Aorta (tissue), 5 donors: ENCODE results near the gene CDC42EP4. TPM values are rescaled to one million over a fixed set of nuclear protein-coding genes. Genes with fewer than 3 reads are reported as not detected.
"Not testable (repeated sequence)": the region's sequence is repeated elsewhere in the genome, so short reads cannot be mapped to it uniquely, and the experiment has no call there.

Source experiments
- ATAC-seq: fragments of 200-7000 bp; cut with Tn5 transposase; one replicate; pipeline ENCODE4 v1.9.1; 2022; ENCODE audit warnings: moderate library complexity; ENCODE audit not compliant: low FRiP score
- DNase-seq, 2 donors: peaks; one replicate each; pipeline ENCODE4 v3.0.0-alpha.2; 2020
- H3K27ac ChIP-seq, 2 donors: one replicate each; pipeline ENCODE4 v1.5.1; 2013; ENCODE audit warnings: low read length in 2 of 2, mild to moderate bottlenecking in 2 of 2, moderate library complexity in 2 of 2, control low read depth in 1 of 2, inconsistent platforms in 1 of 2, low read depth in 1 of 2
- H3K27me3 ChIP-seq, 2 donors: one replicate each; pipeline ENCODE4 v1.6.1; 2013; ENCODE audit warnings: control low read depth in 1 of 2, low read length in 1 of 2, mild to moderate bottlenecking in 1 of 2, moderate library complexity in 1 of 2; ENCODE audit not compliant: insufficient read depth in 2 of 2, control insufficient read depth in 1 of 2
- H3K36me3 ChIP-seq, 2 donors: one replicate each; pipeline ENCODE4 v1.6.1; 2013; ENCODE audit warnings: control low read depth in 1 of 2, low read length in 1 of 2, mild to moderate bottlenecking in 1 of 2; ENCODE audit not compliant: insufficient read depth in 2 of 2, control insufficient read depth in 1 of 2
- H3K4me1 ChIP-seq, 2 donors: one replicate each; pipeline ENCODE4 v1.6.1; 2013; ENCODE audit warnings: low read length in 2 of 2, control low read depth in 1 of 2, mild to moderate bottlenecking in 1 of 2, moderate library complexity in 1 of 2; ENCODE audit not compliant: insufficient read depth in 2 of 2, control insufficient read depth in 1 of 2
- H3K4me3 ChIP-seq, 2 donors: one replicate each; pipeline ENCODE4 v1.5.1; 2013; ENCODE audit warnings: low read length in 2 of 2, control low read depth in 1 of 2, mild to moderate bottlenecking in 1 of 2
- H3K9me3 ChIP-seq: one replicate; pipeline ENCODE4 v1.6.1; 2013; ENCODE audit warnings: mild to moderate bottlenecking, low read length; ENCODE audit not compliant: control insufficient read depth
- WGBS, 2 donors: extraction: QIAGEN DNeasy Blood & Tissue Kit; methylation state at CpG; one replicate each; pipeline ENCODE4 v1.1.7; 2013; 5-methylcytosine and 5-hydroxymethylcytosine counted together
- intact Hi-C, 2 donors: fragments of 100-400 bp; cut with DNase I; formaldehyde crosslinking; loops; one replicate each; pipeline versions ENCODE4 v1.14.2 to v1.15.0; 2022
- polyA plus RNA-seq, 2 donors: library from polyadenylated mRNA; stranded (reverse); fragments of 200-250 nt; gene quantifications; one replicate each; pipeline ENCODE4 v1.2.3, GENCODE V29; 2013
- total RNA-seq, 2 donors: library from RNA; stranded (reverse); fragmentation: NEBNext Ultra II Directional; extraction: Animal tissue kit (Norgen Biotek cat#: 25700); gene quantifications; one replicate each; pipeline ENCODE4 v1.2.1, GENCODE V29; 2021
- donor health status: healthy with polysubstance abuse.
- donor health status: Bipolar disorder and iron deficiency.
- donor health status: DM: no; HTN: no; CAD: no.
- donor health status: DM: no; HTN: no; CAD: no.
- donor health status: DM: yes; HTN: yes; CAD: no.

The CDC42EP4 gene
- total and polyA plus RNA-seq, 4 donors, result 23.6 to 73.7 (median 43.3) TPM

DNA sequence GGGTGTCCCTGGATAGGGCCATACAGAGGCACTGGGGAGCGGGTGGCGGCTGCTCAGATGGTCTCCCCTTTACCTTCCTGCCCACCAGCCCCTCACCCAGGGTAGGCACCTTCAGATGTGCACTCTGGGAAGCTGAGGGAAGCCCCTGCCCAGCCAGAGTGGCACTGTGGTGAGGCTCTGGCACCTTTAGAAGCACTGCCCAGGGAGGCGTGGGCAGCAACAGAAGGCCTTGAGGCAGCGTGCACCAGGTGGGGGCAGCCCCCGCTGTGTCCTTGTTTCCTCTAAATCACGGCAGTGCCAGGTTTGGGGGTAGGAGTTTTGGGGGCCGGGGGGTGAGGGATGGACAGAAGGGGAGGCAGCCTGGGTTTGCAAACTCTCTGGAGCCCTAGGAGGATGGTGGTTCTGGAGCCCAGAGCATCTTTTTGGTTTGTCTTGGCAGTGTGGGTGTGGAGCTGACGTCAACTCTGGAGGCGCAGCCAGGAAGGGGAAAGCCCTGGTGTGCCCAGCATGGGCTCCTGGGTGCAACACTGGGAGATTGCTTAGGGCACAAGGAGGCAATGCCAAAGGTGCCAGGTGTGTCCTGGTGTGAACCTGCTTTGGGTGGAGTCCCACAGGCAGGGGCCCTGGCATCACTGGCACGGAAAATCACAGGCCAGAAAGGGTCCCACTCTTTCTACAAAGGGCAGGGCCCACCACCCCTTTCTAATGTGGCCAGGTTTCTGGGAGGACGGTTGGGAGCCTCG lies 23.1 kb upstream of the CDC42EP4 start:
- H3K4me3 ChIP-seq, result no peak overlapping the region
- no peaks in the 10 kb centered on the region for H3K36me3 ChIP-seq
- H3K4me1 ChIP-seq, result no peaks in the 10 kb centered on the region
- no peaks in the 10 kb centered on the region for H3K9me3 ChIP-seq
- DNase-seq (no peak), ATAC-seq (no peak)
- H3K27ac ChIP-seq, result no peak overlapping the region
- intact Hi-C loops, result no loop called here
- H3K27me3 ChIP-seq, result no peaks in the 10 kb centered on the region
- WGBS, 2 donors, result 23 to 31% methylated on average over 12 of the region's 12 CpGs

DNA sequence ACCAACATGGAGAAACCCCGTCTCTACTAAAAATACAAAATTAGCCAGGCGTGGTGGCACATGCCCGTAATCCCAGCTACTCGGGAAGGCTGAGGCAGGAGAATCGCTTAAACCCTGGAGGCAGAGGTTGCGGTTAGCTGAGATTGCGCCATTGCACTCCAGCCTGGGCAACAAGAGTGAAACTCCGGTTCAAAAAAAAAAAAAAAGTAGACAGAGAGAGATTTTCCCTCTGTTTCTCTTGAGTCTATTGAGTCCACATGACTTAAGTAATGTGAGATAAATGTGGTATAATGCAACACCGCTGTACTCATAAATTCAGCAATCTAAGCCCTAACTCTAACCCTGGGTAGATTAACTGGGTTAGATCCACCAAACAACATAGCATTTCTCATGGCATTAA lies 21.6 kb upstream of the CDC42EP4 start:
- H3K4me3 ChIP-seq, H3K9me3 ChIP-seq, H3K27ac ChIP-seq, intact Hi-C loops, H3K27me3 ChIP-seq, ATAC-seq, DNase-seq, H3K4me1 ChIP-seq, H3K36me3 ChIP-seq: not testable (repeated sequence)
- 86 to 87% methylated on average over 9 of the region's 9 CpGs for WGBS, 2 donors

DNA sequence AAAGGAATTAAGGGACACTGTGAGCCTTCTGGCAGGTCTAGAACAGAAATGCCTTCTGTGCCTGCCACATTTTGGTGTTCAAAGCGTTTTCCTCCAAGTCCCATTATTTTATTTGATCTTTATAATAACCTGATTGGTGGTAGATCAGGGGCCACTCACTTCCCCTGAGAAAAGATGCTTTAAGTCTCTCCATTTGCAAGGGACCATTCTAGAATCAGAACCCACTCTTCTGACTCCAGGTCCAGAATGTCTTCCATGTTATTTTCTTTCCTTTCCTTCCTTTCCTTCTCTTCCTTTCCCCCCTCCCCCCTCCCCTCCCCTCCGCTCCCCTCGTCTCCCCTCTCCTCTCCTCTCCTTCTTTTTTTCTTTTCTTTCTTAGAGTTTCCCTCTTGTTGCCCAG lies 19.3 kb upstream of the CDC42EP4 start:
- no peak for ATAC-seq
- intact Hi-C loops, result no loop called here

DNA sequence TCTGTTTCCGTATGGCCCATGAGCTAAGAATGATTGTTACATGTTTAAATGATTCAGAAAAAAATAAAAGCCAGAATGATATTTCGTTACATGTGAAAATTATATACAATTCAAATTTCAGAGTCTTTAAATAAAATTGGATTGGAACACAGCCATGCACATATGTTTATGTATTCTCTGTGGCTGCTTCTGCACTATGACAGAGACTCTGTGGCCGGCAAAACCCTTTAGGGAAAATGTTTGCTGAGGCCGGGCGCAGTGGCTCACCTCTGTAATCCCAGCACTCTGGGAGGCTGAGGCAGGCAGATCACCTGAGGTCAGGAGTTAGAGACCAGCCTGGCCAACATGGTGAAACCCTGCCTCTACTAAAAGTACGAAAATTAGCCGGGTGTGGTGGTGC lies 15.9 kb upstream of the CDC42EP4 start:
- H3K9me3 ChIP-seq, result peaks cover 1% of the 10 kb centered on the region
- H3K4me3 ChIP-seq, result no peak overlapping the region
- no peak overlapping the region for H3K27ac ChIP-seq
- no peaks in the 10 kb centered on the region for H3K36me3 ChIP-seq
- 91 to 93% methylated on average over 7 of the region's 7 CpGs for WGBS, 2 donors
- intact Hi-C loops, result no loop called here
- no peak for ATAC-seq
- no peaks in the 10 kb centered on the region for H3K27me3 ChIP-seq
- no peak for DNase-seq
- H3K4me1 ChIP-seq, result no peaks in the 10 kb centered on the region

More for the DNA sequence above, 19.3 kb upstream of the CDC42EP4 start:
- WGBS, 2 donors, result 65 to 69% methylated on average over 3 of the region's 3 CpGs
- no peak for DNase-seq
- H3K27me3 ChIP-seq, result no peaks in the 10 kb centered on the region
- no peak overlapping the region for H3K27ac ChIP-seq
- H3K4me1 ChIP-seq, result no peaks in the 10 kb centered on the region
- H3K36me3 ChIP-seq, result no peaks in the 10 kb centered on the region
- H3K4me3 ChIP-seq, result no peak overlapping the region
- no peaks in the 10 kb centered on the region for H3K9me3 ChIP-seq

DNA sequence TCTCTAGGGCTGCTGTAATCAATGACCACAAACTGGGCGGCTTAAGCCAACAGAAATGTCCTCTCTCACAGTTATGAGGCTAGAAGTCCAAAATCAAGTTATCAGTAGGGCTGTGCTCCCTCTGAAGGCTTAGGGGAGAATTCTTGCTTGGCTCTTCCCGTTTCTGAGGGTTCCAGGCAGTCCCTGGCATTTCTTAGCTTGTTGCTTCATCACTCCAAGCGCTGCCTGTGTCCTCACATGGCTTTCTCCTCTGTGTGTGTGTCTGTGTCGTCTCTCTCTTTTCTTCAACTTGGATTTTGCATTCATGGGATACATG lies 13.7 kb upstream of the CDC42EP4 start:
- no peaks in the 10 kb centered on the region for H3K4me1 ChIP-seq
- no peaks in the 10 kb centered on the region for H3K36me3 ChIP-seq
- intact Hi-C loops, result no loop called here
- DNase-seq, result no peak
- ATAC-seq, result peak; percentile 90
- H3K27ac ChIP-seq, result no peak overlapping the region
- no peaks in the 10 kb centered on the region for H3K27me3 ChIP-seq
- 17 to 21% methylated on average over 4 of the region's 4 CpGs for WGBS, 2 donors
- H3K4me3 ChIP-seq, result no peak overlapping the region
- peaks cover 2% of the 10 kb centered on the region for H3K9me3 ChIP-seq

DNA sequence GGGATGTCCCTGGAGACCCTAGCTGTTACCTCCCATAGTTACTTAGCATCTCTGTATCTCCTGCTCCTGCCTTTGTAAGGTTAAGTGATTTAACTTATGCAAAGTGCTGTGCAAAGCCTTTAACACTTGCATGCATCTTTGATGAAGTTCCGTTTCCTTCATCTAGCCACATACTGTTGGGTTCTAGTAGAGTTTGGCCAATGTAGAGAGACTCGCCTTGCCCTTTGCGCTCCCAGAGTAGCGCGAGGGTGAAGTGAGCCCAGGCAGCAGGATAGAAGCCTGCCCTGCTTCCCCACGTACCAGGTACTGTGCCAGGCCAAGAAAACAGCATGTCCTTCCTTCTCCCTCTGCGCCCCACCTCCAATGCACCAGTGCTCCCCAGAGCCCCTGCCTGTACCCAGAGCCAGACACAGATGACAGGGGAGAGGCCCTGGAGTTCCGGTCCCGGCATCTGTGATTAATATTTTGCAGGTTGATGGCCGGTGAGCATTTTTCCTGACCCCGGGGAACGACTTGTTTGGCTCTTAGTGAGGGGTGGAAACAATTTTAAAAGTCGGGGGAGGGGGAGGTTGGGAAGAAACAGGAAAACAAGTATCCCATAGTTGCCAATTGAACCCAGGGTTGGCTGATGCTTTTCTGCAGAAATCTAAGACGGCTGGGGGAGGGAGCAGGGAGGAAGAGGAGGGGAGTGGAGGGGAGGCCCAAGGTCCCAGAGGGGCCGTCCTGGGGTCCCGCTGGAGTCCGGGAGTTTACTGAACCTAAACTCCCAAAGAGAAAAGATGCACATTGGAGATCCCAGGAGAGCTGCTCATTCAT lies 13.1 kb upstream of the CDC42EP4 start:
- WGBS, 2 donors, result 64 to 66% methylated on average over 17 of the region's 17 CpGs
- ATAC-seq (peak; percentile 33), DNase-seq (no peak)
- intact Hi-C loops, result no loop called here
- no peaks in the 10 kb centered on the region for H3K27me3 ChIP-seq
- H3K4me1 ChIP-seq, result no peaks in the 10 kb centered on the region
- no peaks in the 10 kb centered on the region for H3K36me3 ChIP-seq
- H3K4me3 ChIP-seq, result no peak overlapping the region
- peaks cover 2% of the 10 kb centered on the region for H3K9me3 ChIP-seq
- no peak overlapping the region for H3K27ac ChIP-seq

DNA sequence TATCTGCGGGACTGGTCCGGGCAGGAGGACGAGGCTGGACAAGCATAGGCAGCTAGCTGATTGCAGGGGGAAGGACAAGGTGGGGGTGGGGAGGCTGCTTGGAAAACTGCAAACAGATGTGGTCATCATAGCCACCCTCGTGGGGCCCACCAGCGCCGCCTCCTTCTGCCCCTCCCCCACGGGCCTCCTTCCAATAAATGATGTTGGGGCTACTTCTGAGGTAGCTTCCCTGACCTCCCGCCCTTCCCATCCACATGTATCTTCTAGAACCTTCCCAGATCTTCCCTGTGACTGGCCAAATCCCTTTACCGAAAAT lies 12.3 kb upstream of the CDC42EP4 start:
- H3K27me3 ChIP-seq, result no peaks in the 10 kb centered on the region
- H3K4me1 ChIP-seq, result no peaks in the 10 kb centered on the region
- H3K4me3 ChIP-seq, result no peak overlapping the region
- ATAC-seq (peak; percentile 66), DNase-seq (no peak)
- WGBS, 2 donors, result 43 to 49% methylated on average over 9 of the region's 9 CpGs
- no peaks in the 10 kb centered on the region for H3K36me3 ChIP-seq
- H3K27ac ChIP-seq, result no peak overlapping the region
- intact Hi-C loops, result no loop called here
- peaks cover 2% of the 10 kb centered on the region for H3K9me3 ChIP-seq

DNA sequence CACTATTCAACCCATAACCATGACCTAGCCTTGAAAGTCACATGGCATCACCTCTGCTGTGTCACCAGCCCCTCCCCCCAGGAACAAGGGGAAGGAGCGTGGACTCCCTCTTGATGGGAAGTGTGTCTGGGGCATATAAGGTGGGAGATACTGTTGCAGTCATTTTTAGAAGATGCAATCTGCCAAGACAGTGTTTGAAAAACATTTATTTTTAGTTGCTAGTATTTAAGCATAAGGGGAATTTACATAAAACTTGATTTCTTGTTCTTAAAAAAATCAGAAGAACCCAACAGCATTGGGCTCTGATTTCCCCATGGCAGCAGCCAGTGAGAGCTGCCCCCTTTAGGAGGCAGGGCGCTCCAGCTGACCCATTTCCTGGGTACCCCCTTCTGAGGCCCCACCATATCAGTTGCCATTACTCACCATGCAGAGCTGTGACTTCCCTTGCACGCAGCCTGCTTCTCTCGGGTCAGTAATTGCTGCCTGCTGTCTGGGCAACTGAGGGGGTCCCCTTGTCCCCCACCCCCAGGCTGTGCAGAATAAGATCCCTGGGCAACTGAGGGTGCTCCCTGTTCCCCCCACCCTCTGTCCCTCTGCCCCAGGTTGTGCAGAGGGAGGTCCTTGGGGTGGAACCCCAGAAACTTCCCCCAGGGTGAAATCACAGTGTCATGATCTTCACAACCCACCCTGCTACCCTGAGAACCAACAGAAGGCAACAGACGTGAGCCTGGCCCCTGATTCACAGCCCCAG lies 11.8 kb upstream of the CDC42EP4 start:
- intact Hi-C loops, result no loop called here

More for the DNA sequence above, 11.8 kb upstream of the CDC42EP4 start:
- Histone ChIP-seq H3K9me3 (peaks cover 2% of the 10 kb centered on the region), H3K27ac (no peak overlapping the region), H3K4me3 (no peak overlapping the region), H3K36me3 (no peaks in the 10 kb centered on the region), H3K4me1 (no peaks in the 10 kb centered on the region), H3K27me3 (no peaks in the 10 kb centered on the region)
- ATAC-seq (no peak), DNase-seq (no peak)
- WGBS, 2 donors, result 32 to 55% methylated on average over 5 of the region's 5 CpGs
